Ishikawa (cell line): ENCODE data around the gene NBPF3.

ENCODE experiments used
- RAD21 ChIP-seq: IDR thresholded peaks from 2 replicates; pipeline ENCODE4 v1.6.1; 2012; ENCODE audit warnings: low read depth
- YY1 ChIP-seq: IDR thresholded peaks from 2 replicates; pipeline ENCODE4 v1.6.1; 2012; ENCODE audit warnings: low read depth

DNA sequence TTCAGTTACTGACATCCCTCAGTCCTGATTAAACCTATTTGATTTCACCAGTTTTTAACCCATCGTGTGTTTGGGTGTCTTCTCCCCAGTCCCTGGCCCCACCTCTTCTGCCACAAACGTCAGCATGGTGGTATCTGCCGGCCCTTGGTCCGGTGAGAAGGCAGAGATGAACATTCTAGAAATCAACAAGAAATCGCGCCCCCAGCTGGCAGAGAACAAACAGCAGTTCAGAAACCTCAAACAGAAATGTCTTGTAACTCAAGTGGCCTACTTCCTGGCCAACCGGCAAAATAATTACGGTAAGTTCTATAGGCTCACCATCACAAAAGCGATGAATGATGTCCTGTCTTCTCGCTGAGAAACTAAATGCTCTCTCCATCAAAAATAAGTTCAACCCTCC is 28.7 kb downstream of the NBPF3 start:
- TF ChIP-seq RAD21 (no peak), YY1 (no peak)
